CD14-positive monocyte (primary cell): ENCODE measurements around the gene HCRT. TPM values are rescaled to one million over a fixed set of nuclear protein-coding genes. Genes with fewer than 3 reads are reported as not detected.
A peak's percentile ranks its signal among the peaks of the same experiment; 100 is the strongest.

Experiments used
- DNase-seq, 3 donors: peaks; one replicate each; pipeline ENCODE4 v3.0.0-alpha.2; 2011 to 2022
- H2AFZ ChIP-seq: 2 replicates; pipeline ENCODE4 v1.6.0; 2012; ENCODE audit warnings: mild to moderate bottlenecking, low read depth, low read length, inconsistent platforms; ENCODE audit not compliant: insufficient read depth, poor library complexity, severe bottlenecking
- H3K27ac ChIP-seq, 2 donors: 1 replicate in 1 of 2; 2 replicates in 1 of 2; pipeline ENCODE4 v1.5.1; 2012 to 2013; ENCODE audit warnings: low read length in 2 of 2, control low read depth in 1 of 2, inconsistent platforms in 1 of 2, low read depth in 1 of 2, mild to moderate bottlenecking in 1 of 2
- H3K27me3 ChIP-seq, 2 donors: one replicate each; pipeline versions ENCODE4 v1.6.0 to v1.6.1; 2011 to 2013; ENCODE audit warnings: low read length in 2 of 2; ENCODE audit not compliant: control insufficient read depth in 2 of 2, insufficient read depth in 2 of 2
- H3K36me3 ChIP-seq, 2 donors: replicated peaks in 1 of 2; 1 replicate in 1 of 2; 2 replicates in 1 of 2; pipeline versions ENCODE4 v1.5.1 to v1.6.1; 2012 to 2013; ENCODE audit warnings: low read length in 2 of 2, control low read depth in 1 of 2, inconsistent platforms in 1 of 2, mild to moderate bottlenecking in 1 of 2; ENCODE audit not compliant: insufficient read depth in 2 of 2, control insufficient read depth in 1 of 2
- H3K4me1 ChIP-seq, 2 donors: 1 replicate in 1 of 2; 2 replicates in 1 of 2; pipeline versions ENCODE4 v1.5.1 to v1.6.1; 2012 to 2013; ENCODE audit warnings: low read length in 2 of 2, control low read depth in 1 of 2, inconsistent platforms in 1 of 2, mild to moderate bottlenecking in 1 of 2, moderate library complexity in 1 of 2; ENCODE audit not compliant: insufficient read depth in 2 of 2, control insufficient read depth in 1 of 2
- H3K4me2 ChIP-seq: replicated peaks from 2 replicates; pipeline ENCODE3; 2012; ENCODE audit warnings: low read length, moderate library complexity, mild to moderate bottlenecking; ENCODE audit not compliant: poor library complexity, severe bottlenecking; ENCODE audit errors: extremely low read depth
- H3K4me3 ChIP-seq, 3 experiments: fragments of 200-600 bp in 1 of 3; sonication (generic) in 1 of 3; replicated peaks in 1 of 3; 1 replicate in 2 of 3; 2 replicates in 1 of 3; pipeline ENCODE4 v1.5.1; 2011 to 2013; ENCODE audit warnings: low read length in 3 of 3, mild to moderate bottlenecking in 3 of 3, control low read depth in 2 of 3, low read depth in 2 of 3, inconsistent platforms in 1 of 3, moderate library complexity in 1 of 3
- H3K79me2 ChIP-seq: 2 replicates; pipeline ENCODE4 v1.6.0; 2012; ENCODE audit warnings: mild to moderate bottlenecking, control low read depth, inconsistent platforms, low read length, moderate library complexity; ENCODE audit not compliant: insufficient read depth
- H3K9ac ChIP-seq: 2 replicates; pipeline ENCODE4 v1.6.0; 2017; ENCODE audit warnings: low read length, mild to moderate bottlenecking; ENCODE audit not compliant: insufficient read depth, poor library complexity, severe bottlenecking
- H3K9me3 ChIP-seq, 2 donors: replicated peaks in 1 of 2; 1 replicate in 1 of 2; 2 replicates in 1 of 2; pipeline versions ENCODE4 v1.5.1 to v1.6.1; 2012 to 2013; ENCODE audit warnings: low read length in 2 of 2, control low read depth in 1 of 2; ENCODE audit not compliant: control insufficient read depth in 1 of 2, insufficient read depth in 1 of 2
- H4K20me1 ChIP-seq: 2 replicates; pipeline ENCODE4 v1.6.0; 2012; ENCODE audit warnings: mild to moderate bottlenecking, low read length, control low read depth, moderate library complexity; ENCODE audit not compliant: insufficient read depth
- H3K27ac Mint-ChIP-seq, 7 donors: one replicate each; pipeline ENCODE4 v1.8.0; 2020; ENCODE audit warnings: mild to moderate bottlenecking in 7 of 7, mixed read lengths in 7 of 7, moderate library complexity in 6 of 7, inconsistent platforms in 2 of 7
- H3K27me3 Mint-ChIP-seq, 3 donors: one replicate each; pipeline ENCODE4 v1.8.0; 2021 to 2022; ENCODE audit warnings: low read depth in 3 of 3, mild to moderate bottlenecking in 3 of 3, mixed read lengths in 3 of 3, moderate library complexity in 3 of 3, inconsistent platforms in 1 of 3
- H3K36me3 Mint-ChIP-seq, 2 donors: one replicate each; pipeline ENCODE4 v1.8.0; 2020; ENCODE audit warnings: mixed read lengths in 2 of 2, inconsistent platforms in 1 of 2, mild to moderate bottlenecking in 1 of 2
- H3K4me1 Mint-ChIP-seq: one replicate; pipeline ENCODE4 v1.8.0; 2020; ENCODE audit warnings: mild to moderate bottlenecking, mixed read lengths
- H3K4me3 Mint-ChIP-seq, 2 donors: one replicate each; pipeline ENCODE4 v1.8.0; 2020; ENCODE audit warnings: mild to moderate bottlenecking in 2 of 2, mixed read lengths in 2 of 2, moderate library complexity in 1 of 2
- H3K9me3 Mint-ChIP-seq, 7 donors: one replicate each; pipeline ENCODE4 v1.8.0; 2020 to 2022; ENCODE audit warnings: mixed read lengths in 7 of 7, mild to moderate bottlenecking in 6 of 7, moderate library complexity in 6 of 7, inconsistent platforms in 2 of 7
- WGBS: methylation state at CpG from one replicate; pipeline ENCODE4 v1.1.5; 2013; ENCODE audit warnings: missing lambda C conversion rate; ENCODE audit not compliant: insufficient coverage; 5-methylcytosine and 5-hydroxymethylcytosine counted together
- intact Hi-C, 2 donors: fragments of 100-400 bp; cut with micrococcal nuclease; formaldehyde crosslinking; loops; one replicate each; pipeline versions ENCODE4 v1.15.0 to v1.15.1; 2023
- polyA plus RNA-seq, 3 donors: library from polyadenylated mRNA; depleted of rRNA in 1 of 3; unstranded in 2 of 3; stranded (reverse) in 1 of 3; fragments of 300-500 nt in 2 of 3; fragments of >200 nt in 1 of 3; fragmentation: Illumina TruSeq in 2 of 3; gene quantifications; 1 replicate in 2 of 3; 2 replicates in 1 of 3; pipeline ENCODE4 v1.2.3, GENCODE V29; 2012 to 2021
- TF ChIP-seq, protein P1 (sequence below): fragments of 200-600 bp; IDR thresholded peaks from one replicate; pipeline ENCODE4 v1.8.0; 2022; ENCODE audit warnings: antibody characterized with exemption, mild to moderate bottlenecking

HCRT gene
- polyA plus RNA-seq, 3 donors = not detected

DNA sequence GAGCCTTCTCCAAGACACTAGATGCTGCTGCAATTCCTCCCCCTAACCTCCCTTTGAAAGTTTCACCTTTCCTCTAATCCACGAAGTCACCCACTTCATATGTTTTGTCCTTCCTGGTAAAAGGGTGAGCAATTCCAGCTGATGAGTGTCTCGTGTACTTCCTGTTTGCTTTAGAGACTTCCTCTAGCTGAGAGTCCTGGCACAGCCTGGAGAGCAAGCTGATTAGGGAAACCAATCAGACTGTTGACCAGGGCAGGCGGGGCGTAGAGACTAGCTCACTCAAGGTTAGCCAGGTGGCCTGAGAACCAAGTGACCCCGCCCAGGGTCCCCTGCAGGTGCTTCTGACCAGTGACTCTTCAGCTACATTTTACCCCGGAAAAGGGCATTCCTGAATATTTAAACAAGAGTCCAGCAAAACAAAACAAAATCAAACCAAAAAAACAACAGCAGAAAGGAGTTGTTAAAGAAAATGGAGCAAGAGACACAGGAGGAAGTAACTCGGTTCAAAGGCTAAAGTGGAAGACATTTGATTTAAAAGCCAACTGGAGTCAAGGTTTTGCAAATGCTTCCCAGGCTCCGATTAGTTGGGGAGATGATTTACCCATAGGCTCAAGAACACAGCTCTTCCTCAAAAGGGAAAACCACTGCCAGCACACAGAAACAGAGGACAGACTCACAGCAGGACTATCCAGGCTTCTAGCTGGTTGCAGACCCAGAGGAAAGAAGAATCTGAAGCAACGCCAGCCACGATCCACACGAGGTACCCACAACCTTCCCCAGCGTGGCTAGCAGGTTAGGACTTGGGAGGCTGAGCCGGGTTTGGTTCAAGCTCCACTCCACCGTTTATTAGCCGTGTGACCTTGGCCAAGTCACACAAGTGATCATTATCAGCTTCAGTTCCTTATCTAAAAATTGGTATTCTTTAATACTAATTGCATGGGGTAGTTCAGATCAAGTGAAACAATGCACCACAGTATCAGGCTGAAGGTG lies 49.3 kb downstream of the HCRT start:
- no peaks in the 10 kb centered on the region for H3K9me3 ChIP-seq
- H3K4me1 ChIP-seq = peaks cover 59 to 66% of the 10 kb centered on the region in 2 donors
- H3K27ac ChIP-seq = peak overlapping the region; percentile 59 to 84
- intact Hi-C loops = no loop called here
- H3K9ac ChIP-seq = no peak overlapping the region
- peak overlapping the region; percentile 20 to 75 for H3K4me3 Mint-ChIP-seq
- TF ChIP-seq, protein P1, sequence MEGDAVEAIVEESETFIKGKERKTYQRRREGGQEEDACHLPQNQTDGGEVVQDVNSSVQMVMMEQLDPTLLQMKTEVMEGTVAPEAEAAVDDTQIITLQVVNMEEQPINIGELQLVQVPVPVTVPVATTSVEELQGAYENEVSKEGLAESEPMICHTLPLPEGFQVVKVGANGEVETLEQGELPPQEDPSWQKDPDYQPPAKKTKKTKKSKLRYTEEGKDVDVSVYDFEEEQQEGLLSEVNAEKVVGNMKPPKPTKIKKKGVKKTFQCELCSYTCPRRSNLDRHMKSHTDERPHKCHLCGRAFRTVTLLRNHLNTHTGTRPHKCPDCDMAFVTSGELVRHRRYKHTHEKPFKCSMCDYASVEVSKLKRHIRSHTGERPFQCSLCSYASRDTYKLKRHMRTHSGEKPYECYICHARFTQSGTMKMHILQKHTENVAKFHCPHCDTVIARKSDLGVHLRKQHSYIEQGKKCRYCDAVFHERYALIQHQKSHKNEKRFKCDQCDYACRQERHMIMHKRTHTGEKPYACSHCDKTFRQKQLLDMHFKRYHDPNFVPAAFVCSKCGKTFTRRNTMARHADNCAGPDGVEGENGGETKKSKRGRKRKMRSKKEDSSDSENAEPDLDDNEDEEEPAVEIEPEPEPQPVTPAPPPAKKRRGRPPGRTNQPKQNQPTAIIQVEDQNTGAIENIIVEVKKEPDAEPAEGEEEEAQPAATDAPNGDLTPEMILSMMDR = no peak
- peak overlapping the region in 1 of 3 experiments; percentile 37 for H3K4me3 ChIP-seq
- H3K9me3 Mint-ChIP-seq = no peaks in the 10 kb centered on the region
- H3K79me2 ChIP-seq = peaks cover 91% of the 10 kb centered on the region
- H3K27me3 Mint-ChIP-seq = no peaks in the 10 kb centered on the region
- H3K4me2 ChIP-seq = peak overlapping the region; percentile 52
- H4K20me1 ChIP-seq = peaks cover 97% of the 10 kb centered on the region
- peak; percentile 75 to 88 (median 87) for DNase-seq
- H2AFZ ChIP-seq = no peak overlapping the region
- H3K36me3 ChIP-seq = peaks cover 8 to 57% of the 10 kb centered on the region in 2 donors
- H3K27ac Mint-ChIP-seq = peak overlapping the region; percentile 84 to 95 (median 94)
- peaks cover 65% of the 10 kb centered on the region for H3K4me1 Mint-ChIP-seq
- H3K36me3 Mint-ChIP-seq = peaks cover 13 to 43% of the 10 kb centered on the region in 2 donors
- 36% methylated on average over 7 of the region's 15 CpGs for WGBS
- no peaks in the 10 kb centered on the region for H3K27me3 ChIP-seq

DNA sequence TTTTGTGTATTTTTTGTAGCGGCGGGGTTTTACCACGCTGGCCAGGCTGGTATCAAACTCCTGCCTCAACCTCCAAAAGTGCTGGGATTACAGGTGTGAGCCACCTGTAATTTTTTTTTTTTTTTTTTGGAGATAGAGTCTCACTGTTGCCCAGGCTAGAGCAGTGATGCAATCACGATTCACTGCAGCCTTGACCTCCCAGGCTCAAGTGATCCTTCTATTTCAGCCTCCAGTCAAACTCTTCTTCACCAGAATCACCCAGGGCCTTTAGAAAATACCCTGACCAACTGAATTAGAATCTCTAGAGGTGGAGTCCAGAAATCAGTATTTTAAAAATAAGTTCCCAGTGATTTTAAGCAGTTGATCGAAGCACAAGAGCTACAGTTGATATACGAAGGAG lies 50.1 kb downstream of the HCRT start:
- TF ChIP-seq, protein P1 = no peak
- no peak for DNase-seq
- Mint-ChIP-seq H3K36me3 (peaks cover 20 to 44% of the 10 kb centered on the region in 2 donors), H3K4me1 (peaks cover 72% of the 10 kb centered on the region), H3K9me3 (no peaks in the 10 kb centered on the region), H3K4me3 (no peak overlapping the region), H3K27me3 (no peaks in the 10 kb centered on the region), H3K27ac (peak overlapping the region; percentile 84 to 95 (median 94))
- H3K4me2 ChIP-seq = peak overlapping the region; percentile 52
- no peak overlapping the region for H2AFZ ChIP-seq
- peaks cover 63 to 70% of the 10 kb centered on the region in 2 donors for H3K4me1 ChIP-seq
- 100% methylated on average over 2 of the region's 6 CpGs for WGBS
- no peaks in the 10 kb centered on the region for H3K9me3 ChIP-seq
- peaks cover 99% of the 10 kb centered on the region for H4K20me1 ChIP-seq
- peaks cover 14 to 58% of the 10 kb centered on the region in 2 donors for H3K36me3 ChIP-seq
- intact Hi-C loops = no loop called here
- H3K27ac ChIP-seq = peak overlapping the region; percentile 59 to 84
- no peaks in the 10 kb centered on the region for H3K27me3 ChIP-seq
- H3K79me2 ChIP-seq = peaks cover 91% of the 10 kb centered on the region
- H3K4me3 ChIP-seq = peak overlapping the region in 1 of 3 experiments; percentile 37
- H3K9ac ChIP-seq = no peak overlapping the region

Other genes with a start within 250 kb of the HCRT start
- gene CNP, start 218.7 kb downstream of the HCRT start, polyA plus RNA-seq = 10 to 100 TPM; 19.0 to 50.2 (median 47.0) TPM
- gene DNAJC7, start 168.0 kb downstream of the HCRT start, polyA plus RNA-seq = 10 to 100 TPM; 29.1 to 79.7 (median 59.6) TPM
- 10 to 100 TPM; 51.1 to 77.1 (median 69.9) TPM for gene NKIRAS2, start 165.4 kb downstream of the HCRT start, polyA plus RNA-seq
- under 1 TPM; 0.20 to 0.52 (median 0.28) TPM for gene C17orf113, start 134.9 kb downstream of the HCRT start, polyA plus RNA-seq
- gene ZNF385C, start 87.0 kb downstream of the HCRT start, polyA plus RNA-seq = under 1 TPM in 2 of 3 donors, not detected in 1; 0.09 to 0.55 TPM
- 10 to 100 TPM; 13.2 to 46.7 (median 16.0) TPM for gene DHX58, start 72.7 kb downstream of the HCRT start, polyA plus RNA-seq
- 10 to 100 TPM in 1 of 3 donors, 1 to 10 TPM in 2; 1.9 to 68.7 (median 2.0) TPM for gene KAT2A, start 64.1 kb downstream of the HCRT start, polyA plus RNA-seq
- under 1 TPM in 1 of 3 donors, not detected in 2; 0.04 TPM for gene HSPB9, start 62.6 kb downstream of the HCRT start, polyA plus RNA-seq
- gene RAB5C, start 30.5 kb downstream of the HCRT start, polyA plus RNA-seq = 100 to 1,000 TPM; 165 to 204 (median 171) TPM
- under 1 TPM in 1 of 3 donors, not detected in 2; 0.05 TPM for gene KCNH4, start 4.3 kb downstream of the HCRT start, polyA plus RNA-seq
- gene GHDC, start 9.0 kb upstream of the HCRT start, polyA plus RNA-seq = 10 to 100 TPM; 20.0 to 31.6 (median 20.6) TPM
- gene STAT5B, start 90.9 kb upstream of the HCRT start, polyA plus RNA-seq = 100 to 1,000 TPM in 1 of 3 donors, 10 to 100 TPM in 2; 28.5 to 103 (median 47.9) TPM
- gene STAT5A, start 103.0 kb upstream of the HCRT start, polyA plus RNA-seq = 10 to 100 TPM; 30.5 to 91.1 (median 49.8) TPM
- 100 to 1,000 TPM in 2 of 3 donors, 10 to 100 TPM in 1; 73.0 to 155 (median 110) TPM for gene STAT3, start 203.0 kb upstream of the HCRT start, polyA plus RNA-seq
- under 1 TPM in 1 of 3 donors, not detected in 2; 0.01 TPM for gene CAVIN1, start 237.8 kb upstream of the HCRT start, polyA plus RNA-seq